Activated CD4-positive, alpha-beta T cell treated with anti-CD3 and anti-CD28 coated beads for 36 hours (primary cell): ENCODE results near the gene NRXN3. TPM values are rescaled to one million over a fixed set of nuclear protein-coding genes. Genes with fewer than 3 reads are reported as not detected.

Experiments
- ATAC-seq: fragments of 200-7000 bp; cut with Tn5 transposase; one replicate; pipeline ENCODE4 v1.10.0; 2021; ENCODE audit warnings: mild to moderate bottlenecking, moderate library complexity
- CTCF ChIA-PET: fragments of 350-600 bp; sonication (Branson Sonifier 250); formaldehyde crosslinking; loops from one replicate; lab custom pipeline; 2021; ENCODE audit warnings: antibody characterized with exemption; lab: Charles Lee
- POLR2A ChIA-PET: fragments of 350-600 bp; sonication (Branson Sonifier 250); formaldehyde crosslinking; loops from one replicate; lab custom pipeline; 2021; ENCODE audit warnings: antibody characterized with exemption, inconsistent platforms; lab: Charles Lee
- DNase-seq: peaks from one replicate; pipeline ENCODE4 v3.0.0-alpha.2; 2020
- H3K27ac Mint-ChIP-seq: one replicate; pipeline ENCODE4 v1.8.0; 2021; ENCODE audit warnings: mixed read lengths
- H3K27me3 Mint-ChIP-seq: one replicate; pipeline ENCODE4 v1.8.0; 2021; ENCODE audit warnings: mixed read lengths
- H3K36me3 Mint-ChIP-seq: one replicate; pipeline ENCODE4 v1.8.0; 2021; ENCODE audit warnings: low read depth, mixed read lengths
- H3K4me1 Mint-ChIP-seq: one replicate; pipeline ENCODE4 v1.8.0; 2021; ENCODE audit warnings: mixed read lengths
- H3K4me3 Mint-ChIP-seq: one replicate; pipeline ENCODE4 v1.8.0; 2021; ENCODE audit warnings: mild to moderate bottlenecking, moderate library complexity, mixed read lengths
- H3K9me3 Mint-ChIP-seq: one replicate; pipeline ENCODE4 v1.8.0; 2021; ENCODE audit warnings: low read depth, mixed read lengths
- intact Hi-C, 2 experiments: fragments of 100-400 bp; cut with DNase I in 1 of 2; cut with micrococcal nuclease in 1 of 2; formaldehyde crosslinking; loops; one replicate each; pipeline versions ENCODE4 v1.14.2 to v1.15.1; 2022 to 2024; cut with DNase I, micrococcal nuclease
- total RNA-seq, 2 experiments: library from RNA; stranded (reverse); gene quantifications; one replicate each; pipeline ENCODE4 v1.2.3, GENCODE V29; 2021

NRXN3 gene
- total RNA-seq, 2 experiments from 2014 or later, result not detected

DNA sequence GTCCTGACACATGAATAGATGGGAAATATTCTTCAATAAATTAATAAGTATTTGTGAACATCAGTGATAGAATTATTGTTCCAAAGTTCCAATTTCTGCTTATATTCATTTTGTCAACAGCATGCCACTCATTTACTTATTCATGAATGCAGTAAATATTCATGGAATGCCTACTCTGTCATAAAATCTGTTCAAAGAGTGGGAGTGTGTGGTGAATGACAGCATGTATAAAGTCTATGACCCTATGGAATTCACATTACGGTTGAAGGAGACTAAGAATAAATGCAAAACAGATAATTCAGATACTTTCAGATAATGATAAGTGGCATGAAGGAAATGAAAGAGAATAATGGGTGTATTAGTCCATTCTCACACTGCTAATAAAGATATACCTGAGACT lies 494.7 kb downstream of the NRXN3 start:
- no peak overlapping the region for H3K4me3 Mint-ChIP-seq
- no peak overlapping the region for H3K27ac Mint-ChIP-seq
- POLR2A ChIA-PET, result no interaction called here
- no peak for ATAC-seq
- intact Hi-C loops, result no loop called here
- no peaks in the 10 kb centered on the region for H3K9me3 Mint-ChIP-seq
- H3K27me3 Mint-ChIP-seq, result peaks cover 6% of the 10 kb centered on the region
- DNase-seq, result no peak
- no peaks in the 10 kb centered on the region for H3K36me3 Mint-ChIP-seq
- H3K4me1 Mint-ChIP-seq, result no peaks in the 10 kb centered on the region
- CTCF ChIA-PET, result interaction anchor here (0.6 kb wide), 1 partner anchor 36 kb away, joined by 3 read pairs; no protein-coding TSS in a partner anchor

DNA sequence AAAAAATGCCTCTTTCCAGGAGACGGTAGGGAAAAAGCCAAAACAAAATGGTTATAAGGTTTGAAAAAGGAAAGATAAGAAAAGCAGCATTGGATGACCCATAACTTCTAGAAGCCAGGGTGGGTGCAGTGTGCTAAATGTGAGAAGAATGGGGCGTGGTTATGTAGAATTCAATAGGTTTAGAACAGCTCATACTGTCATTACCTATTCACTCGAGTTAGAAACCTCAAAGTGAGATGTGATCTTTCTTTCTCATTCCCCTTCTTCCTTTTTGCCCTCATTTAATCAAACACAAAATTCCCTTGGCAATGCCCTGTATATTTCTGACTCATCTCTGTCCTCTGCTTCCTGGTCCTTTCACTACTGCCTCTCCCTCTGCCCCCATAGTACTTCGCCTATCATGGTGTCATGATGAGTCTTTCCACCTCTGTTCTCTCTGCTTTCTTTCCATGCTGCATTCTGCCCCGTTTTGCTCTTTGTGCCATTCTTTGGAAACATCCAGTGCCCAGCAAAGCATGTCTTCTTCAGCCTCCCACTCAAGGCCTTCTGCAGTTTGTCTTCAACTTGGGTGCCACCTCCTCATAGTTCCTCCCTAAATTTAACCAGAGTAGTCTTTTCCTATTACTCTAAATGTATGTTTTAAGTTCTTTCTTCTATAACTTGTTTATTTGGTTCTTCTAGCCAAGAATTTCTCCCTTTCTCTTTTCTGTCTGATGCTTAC lies 496.3 kb downstream of the NRXN3 start:
- CTCF ChIA-PET, result no interaction called here
- POLR2A ChIA-PET, result no interaction called here
- Mint-ChIP-seq H3K27me3 (peaks cover 11% of the 10 kb centered on the region), H3K27ac (no peak overlapping the region), H3K9me3 (no peaks in the 10 kb centered on the region), H3K36me3 (no peaks in the 10 kb centered on the region), H3K4me3 (no peak overlapping the region), H3K4me1 (no peaks in the 10 kb centered on the region)
- no peak for DNase-seq
- ATAC-seq, result no peak
- intact Hi-C loops, result no loop called here

DNA sequence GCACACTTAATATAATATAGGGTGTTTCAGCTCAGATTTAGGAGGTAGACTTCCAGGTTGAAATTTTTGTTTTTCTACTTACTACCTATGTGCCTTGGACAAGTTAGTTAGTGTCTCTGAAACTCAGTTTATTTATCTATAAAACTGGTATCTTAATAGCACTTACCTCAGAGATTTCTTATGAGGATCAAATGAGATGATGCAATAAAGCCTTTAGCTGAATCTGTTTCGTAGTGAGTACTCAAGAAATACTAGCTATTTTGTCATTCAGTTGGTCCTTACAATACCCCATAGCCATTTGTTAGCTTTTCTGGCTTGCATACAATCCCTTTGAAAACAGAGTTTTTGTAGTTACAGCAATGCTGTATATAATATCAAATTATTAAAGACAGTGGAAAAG lies 497.0 kb downstream of the NRXN3 start:
- DNase-seq (no peak), ATAC-seq (no peak)
- Mint-ChIP-seq H3K36me3 (no peaks in the 10 kb centered on the region), H3K9me3 (no peaks in the 10 kb centered on the region), H3K4me3 (no peak overlapping the region), H3K27me3 (peaks cover 11% of the 10 kb centered on the region), H3K27ac (no peak overlapping the region), H3K4me1 (no peaks in the 10 kb centered on the region)
- POLR2A ChIA-PET, result no interaction called here
- CTCF ChIA-PET, result no interaction called here
- intact Hi-C loops, result no loop called here

DNA sequence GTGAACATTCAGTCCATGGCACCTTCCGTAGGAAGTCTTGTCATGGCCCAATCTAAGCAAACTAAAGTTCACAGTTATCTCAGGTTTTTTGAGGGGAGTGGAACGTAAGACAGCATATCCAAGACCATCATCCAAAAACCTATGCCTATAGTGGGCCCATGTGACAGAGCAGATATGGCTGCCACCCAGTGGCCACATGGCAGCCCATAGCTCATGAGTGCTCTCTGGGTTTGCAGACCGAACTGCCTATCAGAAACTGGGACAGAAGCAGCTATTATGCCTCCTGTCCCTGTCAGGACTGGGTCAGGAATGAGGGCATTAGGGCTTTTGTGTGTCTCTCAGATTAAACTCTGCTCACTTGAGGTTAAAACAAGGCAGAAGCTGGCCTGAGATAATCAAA lies 503.7 kb downstream of the NRXN3 start:
- H3K4me1 Mint-ChIP-seq, result no peaks in the 10 kb centered on the region
- no peaks in the 10 kb centered on the region for H3K36me3 Mint-ChIP-seq

DNA sequence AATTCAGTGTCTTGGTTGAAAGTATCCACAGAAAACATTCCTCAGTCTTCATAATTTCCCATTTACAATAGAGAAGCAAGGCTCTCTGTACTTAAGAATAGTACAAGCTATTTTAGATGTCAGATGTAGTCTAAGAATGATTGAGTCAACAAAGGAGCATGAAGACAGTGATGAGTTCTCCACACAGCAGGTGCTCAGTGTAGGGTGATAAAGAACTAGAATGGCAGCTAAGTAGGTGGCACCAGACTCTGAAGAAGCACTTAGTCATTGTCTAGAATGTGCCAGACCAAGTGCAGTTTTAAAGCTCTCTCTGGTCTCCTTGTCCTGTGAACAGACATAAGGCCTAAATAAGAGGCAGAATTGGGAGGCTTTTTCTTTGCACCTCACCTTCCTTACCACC lies 504.6 kb downstream of the NRXN3 start:
- no peak overlapping the region for H3K27ac Mint-ChIP-seq
- H3K4me1 Mint-ChIP-seq, result no peaks in the 10 kb centered on the region
- intact Hi-C loops, result no loop called here
- H3K27me3 Mint-ChIP-seq, result peaks cover 5% of the 10 kb centered on the region
- DNase-seq (no peak), ATAC-seq (no peak)
- no peak overlapping the region for H3K4me3 Mint-ChIP-seq
- H3K36me3 Mint-ChIP-seq, result no peaks in the 10 kb centered on the region
- H3K9me3 Mint-ChIP-seq, result no peaks in the 10 kb centered on the region
- ChIA-PET CTCF (no interaction called here), POLR2A (no interaction called here)

More for the DNA sequence above, 503.7 kb downstream of the NRXN3 start:
- no peaks in the 10 kb centered on the region for H3K9me3 Mint-ChIP-seq
- DNase-seq (no peak), ATAC-seq (no peak)
- CTCF ChIA-PET, result no interaction called here
- POLR2A ChIA-PET, result no interaction called here
- no peak overlapping the region for H3K27ac Mint-ChIP-seq
- no peak overlapping the region for H3K4me3 Mint-ChIP-seq
- intact Hi-C loops, result no loop called here
- peaks cover 8% of the 10 kb centered on the region for H3K27me3 Mint-ChIP-seq

DNA sequence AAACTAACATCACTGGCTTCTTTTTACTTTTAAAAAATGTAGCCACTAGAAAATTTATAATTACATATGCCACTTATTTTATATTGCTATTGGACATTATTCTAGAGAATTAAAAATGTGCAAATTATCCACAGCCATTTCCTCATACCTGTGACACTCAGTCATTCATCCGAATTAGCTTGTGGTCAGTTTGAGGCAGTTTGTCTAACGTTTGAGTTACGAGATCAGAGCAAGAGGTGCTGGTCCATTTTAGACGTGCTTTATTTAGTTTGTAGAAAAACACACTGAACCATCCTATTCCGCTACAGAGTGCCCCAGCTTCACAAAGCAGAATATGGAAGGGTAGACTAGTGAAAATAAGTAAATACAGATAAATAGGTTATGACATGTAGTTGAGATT lies 513.0 kb downstream of the NRXN3 start:
- no peak for ATAC-seq
- Mint-ChIP-seq H3K27ac (no peak overlapping the region), H3K27me3 (peaks cover 4% of the 10 kb centered on the region), H3K4me3 (no peak overlapping the region), H3K4me1 (no peaks in the 10 kb centered on the region), H3K9me3 (no peaks in the 10 kb centered on the region), H3K36me3 (no peaks in the 10 kb centered on the region)
- DNase-seq, result no peak
- intact Hi-C loops, result no loop called here
- CTCF ChIA-PET, result no interaction called here
- POLR2A ChIA-PET, result no interaction called here

DNA sequence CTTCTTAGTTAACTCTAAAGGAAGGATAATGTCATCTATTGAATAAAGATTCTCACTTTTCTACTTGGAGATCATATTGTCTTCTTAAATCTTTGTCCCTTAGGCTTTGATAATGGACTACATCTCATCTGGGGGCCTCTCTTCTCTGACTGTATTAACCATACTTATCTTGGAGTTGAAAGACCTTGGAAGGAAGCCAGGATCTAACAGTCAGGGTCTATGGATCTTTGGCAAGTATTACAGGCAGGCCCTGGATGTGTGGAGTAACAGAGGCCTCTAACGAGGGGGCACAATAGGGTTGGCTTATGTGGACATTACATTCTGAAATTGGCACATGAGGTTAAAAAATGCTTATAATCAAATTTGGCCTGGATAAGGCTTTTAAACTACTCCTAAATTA lies 513.8 kb downstream of the NRXN3 start:
- DNase-seq, result no peak
- ChIA-PET POLR2A (no interaction called here), CTCF (no interaction called here)
- Mint-ChIP-seq H3K27me3 (peaks cover 4% of the 10 kb centered on the region), H3K27ac (no peak overlapping the region), H3K9me3 (no peaks in the 10 kb centered on the region), H3K4me3 (no peak overlapping the region), H3K4me1 (no peaks in the 10 kb centered on the region), H3K36me3 (no peaks in the 10 kb centered on the region)
- no peak for ATAC-seq
- intact Hi-C loops, result no loop called here

DNA sequence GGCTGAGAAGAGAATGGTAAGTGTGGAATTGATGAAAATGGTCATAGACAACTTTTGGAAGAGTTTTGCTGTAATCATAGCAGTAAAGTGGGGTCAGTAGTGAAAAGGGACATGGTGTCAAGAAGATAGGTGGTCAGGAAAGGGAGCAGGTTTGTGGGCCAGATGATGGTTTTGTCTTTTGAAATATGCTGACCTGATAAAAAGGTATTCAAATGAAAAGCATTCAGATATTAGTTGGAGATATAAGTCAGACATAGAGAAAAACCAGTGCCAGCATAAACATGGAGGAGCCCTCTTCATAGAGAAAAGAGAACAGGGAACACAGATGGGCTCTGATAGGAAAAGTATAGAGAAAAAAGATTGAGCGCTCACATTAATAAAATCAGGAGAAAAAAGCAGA lies 518.3 kb downstream of the NRXN3 start:
- no peak overlapping the region for H3K27ac Mint-ChIP-seq
- ATAC-seq, result no peak
- ChIA-PET POLR2A (no interaction called here), CTCF (no interaction called here)
- peaks cover 2% of the 10 kb centered on the region for H3K4me1 Mint-ChIP-seq
- no peaks in the 10 kb centered on the region for H3K36me3 Mint-ChIP-seq
- no peak for DNase-seq
- intact Hi-C loops, result no loop called here
- H3K9me3 Mint-ChIP-seq, result no peaks in the 10 kb centered on the region
- no peak overlapping the region for H3K4me3 Mint-ChIP-seq
- peaks cover 6% of the 10 kb centered on the region for H3K27me3 Mint-ChIP-seq

DNA sequence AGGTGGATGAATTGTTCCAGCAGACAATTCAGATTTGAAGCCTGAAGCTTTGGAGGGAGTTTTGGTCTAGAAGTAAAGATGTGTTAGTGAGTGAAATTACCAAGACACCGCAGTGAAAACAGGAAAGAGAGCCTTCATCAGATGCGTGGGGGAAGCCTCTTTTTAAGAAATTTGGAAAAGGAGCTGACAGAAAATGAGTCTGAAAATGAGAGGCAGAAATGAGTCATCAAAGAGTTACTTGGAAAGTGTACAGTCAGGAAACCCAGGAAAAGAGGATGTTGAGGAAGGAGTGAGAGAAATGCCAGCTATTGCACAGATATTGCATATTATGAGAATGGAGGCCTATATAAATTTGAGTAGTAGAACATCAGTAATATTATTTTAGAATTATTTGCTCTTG lies 520.7 kb downstream of the NRXN3 start:
- H3K27me3 Mint-ChIP-seq, result peaks cover 8% of the 10 kb centered on the region
- intact Hi-C loops, result no loop called here
- no peak overlapping the region for H3K27ac Mint-ChIP-seq
- DNase-seq (no peak), ATAC-seq (no peak)
- no peaks in the 10 kb centered on the region for H3K36me3 Mint-ChIP-seq
- ChIA-PET CTCF (no interaction called here), POLR2A (no interaction called here)
- H3K4me1 Mint-ChIP-seq, result peaks cover 2% of the 10 kb centered on the region
- H3K9me3 Mint-ChIP-seq, result no peaks in the 10 kb centered on the region
- no peak overlapping the region for H3K4me3 Mint-ChIP-seq

DNA sequence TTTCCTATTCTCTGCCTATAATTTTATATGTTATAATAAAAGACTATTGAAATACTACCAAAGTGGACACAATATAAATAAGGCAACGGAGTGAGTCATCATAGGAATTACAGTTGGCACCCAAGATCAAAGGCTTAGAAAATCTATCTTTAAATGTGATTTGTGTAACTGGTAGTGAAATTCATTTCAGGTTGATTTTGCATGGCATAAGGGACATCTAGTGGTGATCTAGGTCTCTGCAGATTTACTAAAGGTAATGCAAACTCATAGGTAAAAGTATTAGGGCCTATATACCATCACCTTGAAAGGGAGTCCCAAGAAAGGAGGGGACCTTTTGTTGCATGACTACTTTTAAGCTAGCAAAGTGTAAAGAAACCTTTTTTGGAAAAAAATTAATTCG lies 527.2 kb downstream of the NRXN3 start:
- H3K36me3 Mint-ChIP-seq, result no peaks in the 10 kb centered on the region
- intact Hi-C loops, result loop anchor here in 1 of 2 experiments (1.0 to 5.0 kb wide), 4 partner anchors 100 to 835 kb away; no protein-coding TSS in a partner anchor
- POLR2A ChIA-PET, result no interaction called here

DNA sequence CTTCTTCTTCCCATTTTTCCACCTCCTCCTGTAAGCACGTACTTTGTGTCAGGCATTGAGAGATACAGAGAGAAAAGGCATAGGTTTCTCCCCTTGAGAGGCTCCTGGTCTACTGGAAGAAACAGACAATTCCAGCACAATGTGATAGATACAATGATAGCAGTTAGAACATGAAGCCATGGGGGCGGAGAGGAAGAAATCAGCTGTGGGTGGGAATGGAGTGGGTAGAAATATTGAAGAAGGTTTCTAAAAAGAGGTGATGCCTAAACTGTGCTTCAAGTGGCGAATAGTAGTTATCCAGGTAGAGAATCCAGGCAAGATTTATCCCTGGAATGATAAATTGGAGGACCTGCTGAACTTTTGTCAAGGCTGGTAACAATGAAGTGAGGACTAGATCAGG lies 528.8 kb downstream of the NRXN3 start:
- Mint-ChIP-seq H3K9me3 (no peaks in the 10 kb centered on the region), H3K4me3 (no peak overlapping the region), H3K36me3 (no peaks in the 10 kb centered on the region), H3K4me1 (no peaks in the 10 kb centered on the region), H3K27ac (no peak overlapping the region), H3K27me3 (peaks cover 8% of the 10 kb centered on the region)
- intact Hi-C loops, result loop anchor here in 1 of 2 experiments (5.0 kb wide), 3 partner anchors 102 to 837 kb away; no protein-coding TSS in a partner anchor
- DNase-seq (no peak), ATAC-seq (no peak)
- ChIA-PET POLR2A (no interaction called here), CTCF (interaction anchor here (1.6 kb wide), 1 partner anchor 676 kb away, joined by 3 read pairs; no protein-coding TSS in a partner anchor)

More for the DNA sequence above, 527.2 kb downstream of the NRXN3 start:
- ATAC-seq, result no peak
- CTCF ChIA-PET, result interaction anchor here (1.2 to 2.1 kb wide), 4 partner anchors 54 to 675 kb away, joined by 3 to 5 read pairs (median 3); no protein-coding TSS in a partner anchor
- peaks cover 4% of the 10 kb centered on the region for H3K27me3 Mint-ChIP-seq
- H3K4me3 Mint-ChIP-seq, result no peak overlapping the region
- no peak overlapping the region for H3K27ac Mint-ChIP-seq
- DNase-seq, result no peak
- H3K9me3 Mint-ChIP-seq, result no peaks in the 10 kb centered on the region
- H3K4me1 Mint-ChIP-seq, result no peaks in the 10 kb centered on the region

DNA sequence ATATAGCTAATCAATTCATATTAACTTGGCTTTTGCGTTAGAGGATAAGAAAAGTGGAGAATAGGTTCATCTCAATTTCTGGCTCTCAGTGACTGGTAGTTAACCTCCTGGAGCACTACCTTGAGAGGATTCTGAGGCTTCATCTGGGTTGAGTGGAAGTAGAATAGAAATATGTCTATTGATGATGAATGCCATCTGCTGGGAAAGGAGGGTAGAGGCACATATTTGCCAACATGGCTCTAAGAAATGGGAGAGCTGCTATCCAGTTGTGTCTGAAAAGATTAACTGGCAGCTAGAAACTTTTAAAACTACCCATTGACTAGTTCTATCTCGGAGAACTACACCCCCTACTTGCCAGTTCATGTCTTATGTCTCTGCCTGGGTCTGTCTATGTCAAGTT lies 530.1 kb downstream of the NRXN3 start:
- intact Hi-C loops, result no loop called here
- DNase-seq (no peak), ATAC-seq (no peak)
- H3K36me3 Mint-ChIP-seq, result no peaks in the 10 kb centered on the region
- ChIA-PET CTCF (interaction anchor here (0.8 kb wide), 1 partner anchor 30 kb away, joined by 3 read pairs; no protein-coding TSS in a partner anchor), POLR2A (no interaction called here)
- peaks cover 8% of the 10 kb centered on the region for H3K27me3 Mint-ChIP-seq
- H3K27ac Mint-ChIP-seq, result no peak overlapping the region
- no peak overlapping the region for H3K4me3 Mint-ChIP-seq
- no peaks in the 10 kb centered on the region for H3K4me1 Mint-ChIP-seq
- H3K9me3 Mint-ChIP-seq, result no peaks in the 10 kb centered on the region
